NOMO-1 treated with DMSO at 0.1 percent for 48 hours (cell line): ENCODE results near the gene PPP1R37.

Source experiments
- DNase-seq: peaks from one replicate; lab custom pipeline; 2025; ENCODE audit not compliant: unreplicated experiment; lab: John Stamatoyannopoulos, UW

PPP1R37 gene

DNA sequence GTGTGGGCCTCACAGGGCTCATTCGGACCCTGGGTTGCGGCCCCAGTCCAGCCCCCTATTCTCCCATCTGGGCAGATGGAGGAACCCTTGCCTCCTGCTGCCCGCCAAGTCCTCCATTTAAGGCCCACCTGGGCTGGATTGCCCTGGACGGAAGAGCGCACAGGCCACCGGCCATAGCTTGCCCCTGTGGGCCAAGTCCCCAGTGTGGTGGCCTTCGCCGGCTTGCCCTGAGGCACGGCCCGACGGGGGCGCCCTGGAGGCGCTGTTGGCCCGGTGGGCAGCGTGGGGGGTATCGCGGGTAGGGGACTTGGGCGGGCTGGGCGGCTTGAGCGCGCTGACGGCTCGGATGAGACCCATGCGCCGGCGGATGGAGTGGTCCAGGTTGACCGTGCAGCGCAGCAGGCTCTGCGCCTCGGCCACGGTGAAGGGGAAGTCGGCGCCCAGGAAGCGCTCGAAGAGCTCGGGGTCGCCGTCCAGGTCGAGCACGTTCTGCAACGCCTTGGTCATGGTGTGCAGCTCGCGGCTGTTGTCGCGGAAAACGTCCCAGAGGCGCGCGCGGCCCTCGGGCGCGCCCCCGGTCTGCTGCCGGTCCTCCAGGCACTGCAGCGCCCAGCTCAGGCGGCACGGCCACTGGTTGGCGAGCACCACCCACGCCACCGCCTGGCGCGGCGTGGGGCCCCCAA lies 59.0 kb downstream of the PPP1R37 start:
- no peak for DNase-seq

DNA sequence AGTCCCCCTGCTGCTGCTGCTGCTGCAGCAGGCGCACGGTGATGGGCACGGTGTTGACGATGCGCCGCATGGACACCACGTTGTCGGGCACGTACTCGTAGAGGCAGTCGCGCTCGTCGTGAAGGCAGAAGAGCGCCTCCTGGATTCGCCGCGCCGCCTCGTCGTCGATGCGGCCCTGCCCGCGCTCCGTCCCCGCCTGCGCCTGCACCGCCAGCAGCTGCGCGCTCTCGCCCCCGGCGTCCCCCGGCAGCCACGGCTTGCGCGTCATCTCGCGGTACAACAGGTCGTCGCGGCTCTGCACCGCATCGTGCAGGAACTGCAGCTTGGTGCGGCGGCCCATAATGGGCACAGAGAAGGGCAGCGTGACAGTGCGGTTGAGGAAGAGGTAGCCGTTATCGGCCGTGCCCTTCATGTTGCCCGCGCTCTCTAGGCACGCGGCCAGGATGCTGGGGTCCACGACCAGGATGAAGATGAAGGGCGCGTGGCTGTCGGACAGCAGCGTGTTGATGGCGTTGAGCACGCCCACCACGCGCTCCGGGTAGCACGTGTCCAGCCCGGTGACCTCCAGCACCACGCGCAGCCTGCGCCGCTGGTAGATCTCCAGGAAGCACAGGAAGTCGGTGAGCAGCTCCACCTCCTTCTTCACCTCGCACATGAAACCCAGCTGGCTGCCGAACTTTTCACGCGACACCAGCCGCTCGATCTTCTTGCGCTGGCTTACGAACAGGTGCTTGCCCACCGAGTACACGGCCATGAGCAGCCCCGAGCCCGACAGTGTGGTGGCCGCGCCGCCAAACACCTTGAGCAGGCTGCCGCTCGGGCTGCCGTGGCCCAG lies 59.7 kb downstream of the PPP1R37 start:
- no peak for DNase-seq

DNA sequence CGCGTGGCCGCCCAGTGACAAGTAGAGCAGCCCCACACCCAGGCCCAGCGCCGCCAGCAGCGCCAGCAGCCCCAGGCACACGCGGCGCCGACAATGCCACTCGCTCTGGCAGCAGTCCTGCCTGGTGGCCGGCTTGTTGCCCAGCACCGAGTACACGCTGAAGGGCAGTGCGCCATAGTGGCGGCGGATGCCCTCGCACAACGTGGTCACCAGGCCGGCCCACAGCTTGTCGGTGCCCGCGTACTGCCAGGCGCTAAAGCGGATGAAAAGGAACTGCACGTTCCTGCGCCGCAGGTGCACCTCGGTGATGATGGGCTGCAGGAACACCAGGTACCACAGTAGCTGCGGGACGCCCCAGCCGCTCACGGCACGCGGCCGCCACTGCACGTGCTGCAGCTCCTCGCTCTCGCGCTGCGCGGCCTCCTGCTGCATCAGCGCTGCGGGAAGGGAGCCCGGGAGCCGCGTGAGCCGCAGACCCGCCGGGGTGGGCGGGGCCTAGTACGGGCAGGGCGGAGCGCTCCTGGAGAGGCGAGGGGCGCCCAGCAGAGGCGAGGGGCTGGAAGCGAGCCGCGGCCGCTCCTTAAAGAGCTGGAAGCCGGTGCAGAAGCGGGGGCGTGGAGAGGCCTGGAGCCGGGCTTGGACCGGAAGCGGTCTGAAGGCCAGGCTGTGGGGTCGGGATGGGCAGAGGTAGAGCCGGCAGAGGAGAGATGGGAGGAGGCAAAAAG lies 60.5 kb downstream of the PPP1R37 start:
- DNase-seq = no peak

DNA sequence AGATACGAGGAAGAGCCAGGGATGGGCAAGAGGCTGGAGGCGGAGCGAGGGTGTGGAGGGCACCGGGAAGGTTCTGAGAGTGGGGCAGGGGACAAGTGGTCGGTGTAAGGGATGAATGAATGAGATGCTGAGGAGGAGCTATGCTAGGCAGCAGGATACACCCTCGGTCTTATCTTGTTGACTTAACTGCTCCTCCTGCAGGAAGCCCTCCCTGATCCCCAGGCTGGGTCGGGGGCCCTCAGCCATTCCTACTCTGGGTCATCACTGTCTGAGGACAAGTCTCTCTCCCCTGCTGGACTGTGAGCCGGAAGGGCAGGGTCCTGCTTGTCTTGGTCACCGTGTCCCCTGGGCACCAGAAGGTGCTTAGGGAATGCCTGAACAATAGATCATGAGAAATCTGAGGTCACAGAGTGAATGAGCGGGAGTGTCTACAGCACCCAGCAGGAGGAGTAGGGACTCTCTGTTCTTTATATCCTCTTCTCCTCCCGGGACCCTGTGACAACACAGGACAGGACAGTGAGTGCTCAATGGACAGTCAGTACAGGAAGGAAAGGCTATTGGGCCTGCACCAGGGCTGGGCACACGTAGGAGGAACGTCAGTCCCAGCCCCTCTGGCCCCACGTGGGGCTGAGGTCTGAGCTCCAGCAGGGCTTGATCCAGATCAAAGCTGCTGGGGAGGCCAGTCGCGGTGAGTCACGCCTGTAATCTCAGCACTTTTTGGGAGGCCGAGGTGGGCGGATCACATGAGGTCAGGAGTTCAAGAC lies 61.3 kb downstream of the PPP1R37 start:
- no peak for DNase-seq

DNA sequence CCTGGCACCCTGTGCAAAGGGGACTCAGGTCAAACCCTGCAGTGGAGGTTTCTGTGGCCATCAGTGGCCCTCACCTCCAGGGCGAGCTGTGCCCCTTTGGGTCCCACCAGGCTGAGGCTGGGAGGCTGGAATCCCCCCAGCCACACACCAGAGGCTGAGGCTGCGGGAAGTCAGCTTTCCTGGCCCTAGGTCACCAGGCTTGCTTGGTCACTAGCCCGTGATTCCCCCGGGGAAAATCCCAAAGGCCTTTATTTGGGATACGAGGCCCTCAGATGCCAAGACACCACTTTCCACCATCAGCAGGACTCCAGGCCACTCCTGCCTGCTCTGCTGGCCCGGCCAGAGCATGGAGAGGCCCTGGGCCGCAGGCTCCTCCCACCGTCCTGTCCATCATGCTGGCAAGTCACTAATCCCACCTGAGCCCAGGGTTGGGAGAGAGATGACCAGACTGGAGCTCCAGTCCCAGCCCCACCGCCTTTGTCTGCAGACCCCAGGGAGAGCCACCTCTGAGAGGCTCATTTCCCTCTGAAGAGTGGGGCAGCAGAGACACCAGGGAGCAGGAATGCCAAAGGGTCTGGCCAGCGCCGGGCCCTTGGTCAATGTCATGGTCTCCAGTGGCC lies 63.1 kb downstream of the PPP1R37 start:
- DNase-seq = no peak

DNA sequence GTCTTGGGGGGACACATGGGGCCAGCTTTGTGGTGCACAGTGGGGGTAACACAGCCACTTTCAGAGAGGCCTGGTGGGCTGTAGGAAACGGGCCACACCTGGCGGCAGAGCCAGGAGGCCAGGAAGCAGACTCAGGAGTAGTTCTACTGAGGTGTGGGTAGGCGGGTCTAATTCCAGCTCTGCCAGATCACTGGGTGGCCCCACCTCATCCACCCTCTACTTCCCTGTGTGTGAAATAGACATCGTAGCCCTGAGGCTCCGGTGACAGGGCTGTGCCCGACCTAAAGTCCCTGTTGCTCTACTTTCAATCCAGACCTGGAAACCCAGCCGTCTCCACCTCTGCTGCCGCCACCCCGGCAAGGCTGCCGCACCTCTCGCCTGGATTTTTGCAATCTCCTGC lies 63.8 kb downstream of the PPP1R37 start:
- no peak for DNase-seq

DNA sequence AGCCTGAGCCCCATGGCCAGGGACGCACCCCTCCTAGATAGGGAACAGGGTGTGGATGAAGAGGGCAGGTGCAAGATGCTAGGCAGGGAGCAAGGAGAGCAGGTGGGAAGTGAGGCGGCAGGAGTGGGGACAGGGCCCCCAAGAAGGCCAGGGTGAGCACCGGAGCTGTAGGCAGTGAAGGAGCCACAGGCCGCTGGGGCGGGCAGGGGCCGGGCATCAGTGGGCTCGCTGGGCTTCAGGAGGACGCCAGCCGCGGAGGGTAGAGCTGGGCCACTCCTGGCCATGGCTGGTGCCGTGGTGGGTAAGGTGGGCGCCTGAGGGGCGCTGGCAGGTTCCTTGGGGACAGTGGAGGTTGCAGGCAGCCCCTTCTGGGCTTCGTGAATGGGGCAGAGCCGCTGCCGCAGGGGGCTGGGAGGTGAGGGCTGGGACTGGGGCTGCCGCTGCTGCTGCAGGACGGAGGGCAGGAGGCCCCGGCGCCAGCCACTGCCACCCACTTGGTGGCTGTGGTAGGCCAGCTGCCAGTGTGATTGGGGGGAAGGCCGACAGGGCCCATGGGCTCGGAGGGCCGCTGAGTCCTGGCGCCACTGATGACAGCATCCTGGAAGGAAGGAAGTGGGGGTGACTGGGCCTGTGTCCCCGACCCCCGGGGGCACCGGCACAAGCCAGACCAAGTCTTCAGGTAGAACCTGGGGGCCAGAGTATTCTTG lies 65.7 kb downstream of the PPP1R37 start:
- DNase-seq = no peak

DNA sequence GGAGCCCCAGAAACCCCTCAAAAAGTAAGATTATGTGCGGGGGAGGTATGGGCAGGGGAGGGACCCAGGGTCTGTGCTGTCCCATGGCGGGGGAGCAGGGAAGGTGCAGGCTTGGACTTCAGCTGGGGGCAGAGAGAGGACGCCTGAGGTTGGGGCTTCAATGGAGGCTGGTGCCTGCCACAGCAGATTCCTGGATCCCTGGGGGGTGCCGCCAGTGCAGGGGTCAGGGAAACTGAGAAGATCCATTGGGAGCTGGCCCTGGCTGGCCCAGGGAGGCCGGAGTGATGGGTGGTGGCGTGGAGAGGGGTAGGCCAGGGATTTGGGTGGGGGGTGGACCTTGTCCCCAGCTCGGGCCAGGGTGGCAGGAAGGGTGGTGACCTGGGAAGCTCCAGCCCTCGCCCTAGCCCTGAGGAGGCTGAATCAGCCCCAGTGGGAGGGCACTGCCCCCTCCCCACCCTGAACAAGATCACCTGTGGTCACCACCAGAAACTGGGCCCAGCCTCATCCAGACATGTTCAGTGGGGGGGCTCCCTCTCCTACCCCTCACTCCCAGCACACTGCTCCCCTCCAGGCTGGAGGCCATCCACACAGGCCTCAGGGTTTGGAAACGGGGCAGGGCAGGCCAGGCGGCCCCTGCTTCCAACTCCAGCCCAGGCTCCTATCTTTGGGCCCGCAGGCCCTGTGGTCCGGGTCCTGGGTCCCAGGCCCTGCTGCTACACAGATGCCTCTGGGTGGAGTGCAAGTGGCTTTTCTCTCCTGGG lies 66.4 kb downstream of the PPP1R37 start:
- DNase-seq = no peak

DNA sequence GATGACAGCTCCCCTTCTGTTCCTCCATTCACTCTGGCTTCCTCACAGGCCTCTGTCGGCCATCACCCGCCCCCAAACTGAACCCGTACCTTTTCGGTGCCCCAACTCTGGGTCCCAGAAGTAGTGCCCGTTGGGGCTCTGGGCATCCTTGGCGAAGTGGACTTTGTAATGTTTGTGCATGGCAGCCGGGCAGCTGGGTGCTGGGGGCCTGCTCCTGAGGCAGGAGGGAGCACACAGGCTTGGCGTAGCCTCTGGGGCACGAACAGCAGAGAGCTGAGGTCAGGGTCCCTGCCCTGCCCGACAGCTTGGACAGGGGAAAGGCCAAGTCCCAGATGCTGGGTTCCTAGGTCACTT lies 67.0 kb downstream of the PPP1R37 start:
- no peak for DNase-seq

DNA sequence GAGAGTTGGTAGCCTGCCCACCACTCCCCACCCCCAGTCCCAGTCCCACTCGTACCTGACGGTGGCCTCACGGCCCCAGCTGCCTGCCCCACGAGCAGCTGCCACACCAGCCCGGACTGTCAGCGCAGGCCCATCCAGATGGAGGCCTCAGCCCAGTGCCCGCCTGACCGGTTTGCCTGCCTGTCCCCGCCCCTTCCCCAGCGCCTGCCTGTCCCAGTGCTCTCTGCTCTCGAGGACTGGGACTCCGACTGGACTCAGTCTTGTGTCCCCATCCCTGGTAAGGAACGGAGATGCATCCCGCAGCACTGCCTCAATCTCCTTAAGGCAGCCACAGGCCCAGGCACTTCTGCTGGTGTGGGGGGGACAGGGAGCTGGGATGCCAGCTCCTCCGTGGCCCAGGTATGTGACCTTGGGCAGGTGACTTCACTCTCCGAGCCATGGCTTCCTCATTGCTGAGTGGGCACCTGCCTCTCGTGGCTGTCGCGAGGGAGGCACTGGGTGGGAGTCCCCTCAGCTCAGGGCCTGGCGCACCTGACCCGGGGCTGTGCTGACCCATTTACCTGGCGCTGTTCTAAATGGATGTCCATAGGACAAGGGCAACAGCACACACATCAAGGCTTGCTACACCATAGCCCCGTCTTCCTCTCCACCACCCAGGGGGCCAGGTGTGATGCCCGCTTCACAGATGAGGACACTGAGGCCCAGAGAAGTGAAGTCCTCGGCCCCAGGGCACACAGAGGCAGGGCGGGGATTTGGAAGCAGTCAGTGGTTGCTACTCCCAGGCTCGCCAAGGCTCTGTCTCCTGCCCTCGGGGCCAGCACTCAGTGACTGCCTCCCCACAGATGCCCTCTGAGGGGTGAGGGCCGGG lies 68.1 kb downstream of the PPP1R37 start, which contains the start of gene NKPD1:
Gene NKPD1 (minus strand): TSS at position 113 of the 868 bp plus-strand sequence. CDS start 832 bp downstream, outside the sequence.
- DNase-seq = no peak

DNA sequence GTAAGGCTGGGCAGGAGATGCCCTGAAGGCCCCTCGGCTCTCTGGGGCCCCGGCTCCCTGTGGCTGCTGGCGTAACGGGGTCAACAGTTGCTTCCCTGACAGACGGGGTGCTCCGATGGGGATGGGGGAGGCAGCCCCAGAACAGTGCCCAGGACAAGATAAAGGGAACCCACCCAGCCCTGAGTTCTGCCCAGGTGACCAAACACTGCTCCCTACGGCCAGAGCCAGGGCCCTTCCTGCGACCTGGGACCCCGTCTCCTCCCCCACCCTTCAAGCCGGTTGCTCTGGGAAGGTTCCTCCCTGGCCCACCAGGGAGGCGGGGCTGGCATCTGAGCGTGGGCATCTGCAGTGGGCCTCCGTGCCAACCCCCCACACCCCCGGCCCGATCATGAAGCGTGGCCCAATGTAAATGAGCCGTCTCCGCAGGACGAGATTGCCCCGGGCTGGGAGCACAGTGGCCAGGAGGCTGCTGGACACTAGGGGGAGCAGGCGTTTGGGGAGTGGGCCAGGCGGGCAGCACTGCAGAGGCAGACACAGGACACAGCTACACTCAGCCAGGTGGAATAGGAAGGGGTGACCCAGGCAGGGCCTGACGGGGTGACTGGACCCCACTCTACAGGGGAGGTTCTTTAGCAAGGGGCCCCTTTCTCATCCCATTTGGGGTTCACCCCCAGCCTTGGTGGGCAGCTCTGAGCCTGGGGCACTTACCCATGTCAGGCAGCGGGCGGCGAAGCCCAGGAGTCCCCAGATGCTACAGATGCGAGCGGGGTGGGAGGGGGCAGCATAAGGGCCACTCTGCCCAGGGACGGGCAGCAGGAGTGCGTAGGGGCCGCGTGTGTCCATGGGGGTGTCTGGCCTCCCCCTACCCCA lies 69.0 kb downstream of the PPP1R37 start:
- DNase-seq = no peak

DNA sequence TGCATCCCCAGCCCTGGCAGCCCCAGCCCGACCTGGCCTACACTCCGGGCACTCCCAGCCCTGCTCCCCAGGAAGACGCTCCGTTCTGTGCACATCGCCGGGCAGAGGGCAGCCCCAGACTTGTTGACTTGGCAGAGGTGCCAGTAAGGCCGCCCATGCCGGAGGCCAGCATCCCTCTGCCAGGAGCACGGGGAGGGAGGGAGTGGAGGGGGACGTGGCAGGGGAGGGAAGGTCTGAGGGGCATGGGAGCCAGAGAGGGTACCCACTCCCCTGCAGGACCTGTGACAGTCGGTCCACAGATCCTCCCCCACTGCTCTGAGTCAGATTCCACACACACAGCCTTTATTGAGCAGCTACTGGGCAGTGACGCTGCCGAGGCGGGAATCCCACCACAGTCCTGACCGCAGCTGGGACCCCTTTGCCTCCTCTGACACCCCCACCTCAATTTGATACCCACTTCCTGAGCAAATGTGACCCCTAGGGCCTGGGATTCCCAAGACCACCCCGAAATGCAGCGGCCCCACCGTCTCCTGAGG lies 69.7 kb downstream of the PPP1R37 start:
- DNase-seq = peak; percentile 54

DNA sequence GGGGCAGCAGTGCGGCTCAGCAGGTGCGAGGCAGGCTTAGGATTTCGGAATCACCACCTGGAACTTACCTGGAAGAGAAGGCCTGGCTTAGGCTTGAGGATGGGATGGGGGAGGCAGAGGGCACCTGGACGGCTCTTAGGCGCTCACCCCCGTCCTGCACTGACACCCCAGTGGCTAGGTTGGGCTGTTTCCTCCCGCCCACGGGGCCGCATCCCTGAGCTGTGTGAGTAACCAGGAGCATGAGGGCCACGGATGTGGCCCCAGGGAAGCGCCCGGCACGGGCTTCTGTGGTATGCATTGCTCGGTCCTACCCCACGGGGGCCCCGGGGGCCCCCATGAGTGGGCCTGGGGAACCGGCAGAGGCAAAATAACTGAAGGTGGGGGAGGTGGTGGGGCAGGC lies 70.2 kb downstream of the PPP1R37 start:
- DNase-seq = no peak

DNA sequence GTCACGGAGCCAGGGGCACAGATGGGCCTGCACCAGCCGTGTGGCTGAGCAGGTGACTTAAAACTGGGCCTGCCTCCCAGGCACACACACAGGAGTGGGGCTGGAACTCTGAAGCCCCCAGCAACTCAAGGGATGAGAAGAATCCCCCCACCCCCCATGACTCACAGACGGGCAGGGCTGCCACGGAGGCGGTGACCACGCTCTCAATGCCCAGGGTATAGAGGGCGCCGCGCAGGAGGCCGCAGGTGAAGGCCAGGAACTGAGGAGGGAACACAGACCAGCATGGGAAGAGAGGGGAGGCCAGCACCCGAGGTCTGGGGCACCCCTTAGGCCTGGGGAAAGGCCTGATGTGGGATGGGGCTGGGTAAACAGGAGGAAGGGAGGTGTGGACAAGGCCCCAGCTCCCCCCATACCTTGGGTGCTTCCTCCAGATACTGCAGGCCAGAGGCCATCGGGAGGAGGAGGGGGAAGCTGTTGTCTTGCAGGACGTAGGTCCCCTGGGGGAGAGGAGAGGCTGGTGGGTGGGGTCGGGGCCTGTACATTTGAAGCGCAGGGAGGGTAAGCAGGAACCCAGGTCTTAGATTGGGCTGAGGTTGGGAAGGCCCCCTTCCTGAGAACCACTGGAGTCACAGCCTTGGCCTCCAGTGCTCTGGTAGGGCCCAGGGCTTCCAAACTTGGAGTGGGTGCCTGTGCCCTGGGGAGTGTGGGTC lies 70.9 kb downstream of the PPP1R37 start:
- no peak for DNase-seq

DNA sequence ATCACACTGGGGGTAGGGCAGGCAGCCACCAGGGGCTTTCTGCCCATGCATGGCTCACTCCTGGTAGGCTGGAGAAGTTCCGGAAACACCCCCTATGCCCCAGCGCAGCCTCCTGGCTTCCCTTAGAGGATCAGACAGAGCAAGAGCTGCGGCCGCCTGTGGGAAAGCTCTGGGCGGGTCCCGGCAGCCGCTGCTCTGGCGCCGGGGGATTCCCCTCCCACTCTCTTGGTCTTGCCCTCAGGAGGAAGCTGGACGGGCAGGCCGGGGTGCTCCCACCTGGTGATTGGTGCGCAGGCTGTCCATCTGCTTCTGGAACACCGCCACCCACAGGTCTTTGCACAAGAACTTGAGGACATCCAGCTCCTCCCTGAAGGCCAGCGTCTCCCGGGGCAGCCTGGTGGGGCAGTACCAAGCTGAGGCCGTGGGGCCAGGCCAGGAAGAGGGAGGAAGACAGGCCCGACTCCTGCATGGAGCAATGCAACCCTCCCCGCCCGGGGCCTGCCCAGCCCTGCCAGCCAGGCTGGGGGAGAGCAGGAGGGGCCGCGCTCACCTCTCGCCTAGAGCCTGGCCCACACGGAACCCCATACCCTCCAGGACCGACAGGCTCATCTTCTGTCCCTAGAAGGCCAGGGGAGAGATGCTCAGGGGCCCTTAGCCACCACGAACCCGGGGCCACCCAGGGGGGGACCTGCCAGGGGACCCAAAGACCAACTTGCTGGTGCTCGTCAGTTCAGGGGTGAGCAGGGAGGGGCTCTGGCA lies 71.8 kb downstream of the PPP1R37 start:
- peak; percentile 51 for DNase-seq

DNA sequence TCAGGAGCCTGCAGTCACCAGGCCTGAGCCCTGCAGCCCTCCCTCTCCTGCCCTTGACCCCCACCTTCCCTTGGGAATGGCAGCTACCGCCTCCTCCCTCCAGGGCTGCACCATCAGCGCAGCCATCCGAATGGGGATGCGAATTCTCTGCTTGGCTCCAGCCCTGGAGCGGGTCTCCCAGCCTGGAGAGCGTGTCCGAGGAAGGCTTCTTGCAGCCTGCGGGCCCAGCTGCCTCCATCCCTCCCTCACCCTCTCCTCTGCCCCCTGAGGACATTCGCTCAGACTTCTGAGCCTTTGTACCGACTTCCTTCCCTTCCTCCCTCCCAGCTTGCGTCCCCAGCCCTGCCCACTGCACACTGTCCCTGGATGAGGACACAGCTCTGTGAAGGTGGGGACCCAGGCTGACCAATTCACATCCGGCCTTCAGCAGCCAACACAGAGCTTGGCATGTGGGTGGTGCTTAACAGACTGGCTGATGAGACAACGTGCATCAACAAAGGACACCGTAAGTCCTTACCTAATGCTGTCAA lies 73.8 kb downstream of the PPP1R37 start:
- DNase-seq = no peak
